GM21367 (cell line): ENCODE results near the gene RBBP9.
"Not testable (repeated sequence)": the region's sequence is repeated elsewhere in the genome, so short reads cannot be mapped to it uniquely, and the experiment has no call there.

Experiments used
- ATAC-seq: cut with Tn5 transposase; IDR thresholded peaks from one replicate; pipeline ENCODE4 v1.9.1; 2021; ENCODE audit not compliant: unreplicated experiment

The RBBP9 gene

GRCh38 chr20:18506744-18507143 lies 9.7 kb upstream of the RBBP9 start:
- ATAC-seq: no peak

- ATAC-seq: no peak
These were observed 7.5 kb upstream of the RBBP9 start for GRCh38 chr20:18504479-18505060.

GRCh38 chr20:18501672-18502071 lies 4.6 kb upstream of the RBBP9 start:
- ATAC-seq: not testable (repeated sequence)

GRCh38 chr20:18497603-18498002 lies 578 bp upstream of the RBBP9 start:
- ATAC-seq: no peak

- no peak for ATAC-seq
These were observed 983 bp downstream of the RBBP9 start for GRCh38 chr20:18496042-18496441.

GRCh38 chr20:18488301-18488700 lies 8.7 kb downstream of the RBBP9 start:
- no peak for ATAC-seq

GRCh38 chr20:18481596-18481995 lies 15.4 kb downstream of the RBBP9 start:
- no peak for ATAC-seq

- ATAC-seq: no peak
These were observed 19.2 kb downstream of the RBBP9 start for GRCh38 chr20:18477821-18478220.

GRCh38 chr20:18477218-18477617 lies 19.8 kb downstream of the RBBP9 start:
- no peak for ATAC-seq

- peak; percentile 96 for ATAC-seq
These were observed 29.9 kb downstream of the RBBP9 start, which contains the start of the genes DZANK1 and POLR3F for GRCh38 chr20:18466894-18467730. TSS of gene DZANK1 (minus strand) at chr20:18467030. CDS start at chr20:18465358, 1,672 bp downstream. TSS of gene POLR3F (plus strand) at chr20:18467390. CDS start at chr20:18467507, 117 bp downstream.

- ATAC-seq: no peak
These were observed 30.5 kb downstream of the RBBP9 start for GRCh38 chr20:18466574-18466893.

- ATAC-seq: no peak
These were observed 31.4 kb downstream of the RBBP9 start for GRCh38 chr20:18465536-18466200.

- no peak for ATAC-seq
These were observed 40.4 kb downstream of the RBBP9 start for GRCh38 chr20:18456600-18456999.

- ATAC-seq: no peak
These were observed 53.1 kb downstream of the RBBP9 start for GRCh38 chr20:18443886-18444285.

GRCh38 chr20:18440403-18440802 lies 56.6 kb downstream of the RBBP9 start:
- ATAC-seq: no peak

GRCh38 chr20:18436847-18437246 lies 60.2 kb downstream of the RBBP9 start:
- no peak for ATAC-seq
